Activated B cell treated with CpG ODN at 0.5 μM for 24 hours (primary cell): Measurements from ENCODE around the gene UXS1. TPM values are rescaled to one million over a fixed set of nuclear protein-coding genes. Genes with fewer than 3 reads are reported as not detected.

ENCODE experiments used
- ATAC-seq: fragments of 200-7000 bp; cut with Tn5 transposase; one replicate; pipeline ENCODE4 v1.10.0; 2021; ENCODE audit warnings: low read depth, mild to moderate bottlenecking, moderate library complexity
- CTCF ChIA-PET: fragments of 350-600 bp; sonication (Branson Sonifier 250); formaldehyde crosslinking; loops from one replicate; lab custom pipeline; 2021; ENCODE audit warnings: antibody characterized with exemption; lab: Charles Lee
- POLR2A ChIA-PET: fragments of 350-600 bp; sonication (Branson Sonifier 250); formaldehyde crosslinking; loops from one replicate; lab custom pipeline; 2021; ENCODE audit warnings: antibody characterized with exemption; lab: Charles Lee
- DNase-seq: peaks from one replicate; pipeline ENCODE4 v3.0.0; 2022
- H3K27ac Mint-ChIP-seq: one replicate; pipeline ENCODE4 v1.8.0; 2020; ENCODE audit warnings: mixed read lengths
- H3K27me3 Mint-ChIP-seq: one replicate; pipeline ENCODE4 v1.8.0; 2021; ENCODE audit warnings: mixed read lengths
- H3K36me3 Mint-ChIP-seq: one replicate; pipeline ENCODE4 v1.8.0; 2021; ENCODE audit warnings: low read depth, mixed read lengths
- H3K4me1 Mint-ChIP-seq: one replicate; pipeline ENCODE4 v1.8.0; 2021; ENCODE audit warnings: mixed read lengths
- H3K4me3 Mint-ChIP-seq: one replicate; pipeline ENCODE4 v1.8.0; 2020; ENCODE audit warnings: mild to moderate bottlenecking, mixed read lengths
- H3K9me3 Mint-ChIP-seq: one replicate; pipeline ENCODE4 v1.8.0; 2020; ENCODE audit warnings: mixed read lengths
- intact Hi-C: fragments of 100-400 bp; cut with micrococcal nuclease; formaldehyde crosslinking; loops from one replicate; pipeline ENCODE4 v1.15.1; 2024
- total RNA-seq: library from RNA; stranded (reverse); gene quantifications from 2 replicates; pipeline ENCODE4 v1.2.3, GENCODE V29; 2022
- TF ChIP-seq, protein P1 (sequence below): fragments of 200-600 bp; IDR thresholded peaks from one replicate; pipeline ENCODE4 v1.8.0; 2022; ENCODE audit warnings: antibody characterized with exemption, mild to moderate bottlenecking

The UXS1 gene
- total RNA-seq, 1 donor from 2014 or later = 24.2 TPM

DNA sequence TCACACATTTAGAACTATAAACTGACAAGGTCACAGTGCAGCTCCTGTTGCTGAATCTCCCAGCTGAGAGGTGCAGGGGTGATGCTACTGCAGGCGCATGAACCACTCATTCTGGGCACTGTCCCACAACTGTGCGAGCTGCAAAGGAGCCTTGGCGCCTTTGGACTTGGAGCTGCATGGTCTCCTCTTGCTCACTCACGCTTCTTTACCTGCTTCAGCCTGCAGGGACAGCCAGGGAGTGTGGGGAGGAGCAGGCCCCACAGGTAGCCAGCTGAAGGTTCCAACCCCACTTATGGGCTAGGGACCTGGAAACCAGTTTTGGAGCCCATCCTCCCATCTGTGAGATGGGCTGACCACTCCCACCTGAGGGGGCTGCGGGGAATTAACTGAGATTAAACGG lies 75.0 kb downstream of the UXS1 start:
- no peak for DNase-seq
- Mint-ChIP-seq H3K4me3 (no peak overlapping the region), H3K27me3 (no peaks in the 10 kb centered on the region), H3K36me3 (peaks cover 57% of the 10 kb centered on the region), H3K9me3 (no peaks in the 10 kb centered on the region), H3K4me1 (peaks cover 7% of the 10 kb centered on the region), H3K27ac (no peak overlapping the region)
- no peak for ATAC-seq
- intact Hi-C loops = no loop called here
- ChIA-PET POLR2A (interaction anchor here (0.5 kb wide), 1 partner anchor 58 kb away, joined by 3 read pairs; no protein-coding TSS in a partner anchor), CTCF (no interaction called here)
- TF ChIP-seq, protein P1, sequence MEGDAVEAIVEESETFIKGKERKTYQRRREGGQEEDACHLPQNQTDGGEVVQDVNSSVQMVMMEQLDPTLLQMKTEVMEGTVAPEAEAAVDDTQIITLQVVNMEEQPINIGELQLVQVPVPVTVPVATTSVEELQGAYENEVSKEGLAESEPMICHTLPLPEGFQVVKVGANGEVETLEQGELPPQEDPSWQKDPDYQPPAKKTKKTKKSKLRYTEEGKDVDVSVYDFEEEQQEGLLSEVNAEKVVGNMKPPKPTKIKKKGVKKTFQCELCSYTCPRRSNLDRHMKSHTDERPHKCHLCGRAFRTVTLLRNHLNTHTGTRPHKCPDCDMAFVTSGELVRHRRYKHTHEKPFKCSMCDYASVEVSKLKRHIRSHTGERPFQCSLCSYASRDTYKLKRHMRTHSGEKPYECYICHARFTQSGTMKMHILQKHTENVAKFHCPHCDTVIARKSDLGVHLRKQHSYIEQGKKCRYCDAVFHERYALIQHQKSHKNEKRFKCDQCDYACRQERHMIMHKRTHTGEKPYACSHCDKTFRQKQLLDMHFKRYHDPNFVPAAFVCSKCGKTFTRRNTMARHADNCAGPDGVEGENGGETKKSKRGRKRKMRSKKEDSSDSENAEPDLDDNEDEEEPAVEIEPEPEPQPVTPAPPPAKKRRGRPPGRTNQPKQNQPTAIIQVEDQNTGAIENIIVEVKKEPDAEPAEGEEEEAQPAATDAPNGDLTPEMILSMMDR = no peak

DNA sequence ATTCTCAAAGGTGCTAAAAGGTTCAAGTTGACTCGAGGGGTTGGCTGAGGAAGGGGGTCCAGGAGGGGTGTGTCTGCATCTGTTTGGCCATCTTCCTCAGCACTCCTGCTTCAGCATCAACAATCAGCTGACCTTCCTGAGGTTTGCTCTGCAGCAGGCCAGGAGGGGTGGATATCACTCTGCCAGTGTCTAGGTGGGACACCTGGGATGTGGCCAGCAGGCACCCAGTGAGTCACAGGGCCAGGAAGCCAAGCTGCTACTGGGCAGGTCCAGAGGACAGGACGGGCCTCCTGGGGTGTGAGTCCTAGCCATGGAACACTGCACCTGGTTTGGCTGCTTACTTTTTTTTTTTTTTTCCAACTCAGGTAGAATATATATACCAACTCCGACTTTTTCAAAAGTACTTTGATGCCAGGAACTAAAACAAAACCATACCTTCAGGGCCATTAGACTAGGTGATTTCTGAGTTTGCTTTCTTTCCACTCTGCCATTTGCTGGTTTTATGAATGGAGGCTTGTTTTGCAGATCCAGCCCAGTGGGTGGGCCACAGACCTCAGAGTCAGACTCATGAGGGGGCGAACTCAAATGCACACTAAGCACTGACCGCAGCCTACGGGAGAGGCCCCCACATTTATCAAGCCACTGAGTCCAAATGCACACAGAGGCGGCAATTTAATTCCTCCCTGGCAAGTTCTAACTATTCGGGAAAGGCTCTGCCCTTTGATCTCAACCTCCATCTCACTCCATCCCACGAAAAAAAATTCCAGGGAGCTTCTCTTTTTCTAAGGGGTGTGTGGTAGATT lies 76.0 kb downstream of the UXS1 start:
- Mint-ChIP-seq H3K36me3 (peaks cover 52% of the 10 kb centered on the region), H3K4me1 (peaks cover 7% of the 10 kb centered on the region), H3K9me3 (no peaks in the 10 kb centered on the region), H3K4me3 (no peak overlapping the region), H3K27ac (no peak overlapping the region), H3K27me3 (no peaks in the 10 kb centered on the region)
- DNase-seq = no peak
- ChIA-PET CTCF (no interaction called here), POLR2A (interaction anchor here (0.5 kb wide), 1 partner anchor 59 kb away, joined by 3 read pairs; no protein-coding TSS in a partner anchor)
- ATAC-seq = no peak
- intact Hi-C loops = no loop called here
- TF ChIP-seq, protein P1 = no peak

GRCh38 chr2:106117347-106117746 lies 76.8 kb downstream of the UXS1 start:
- Mint-ChIP-seq H3K36me3 (peaks cover 51% of the 10 kb centered on the region), H3K27ac (no peak overlapping the region), H3K27me3 (no peaks in the 10 kb centered on the region), H3K9me3 (no peaks in the 10 kb centered on the region), H3K4me1 (peaks cover 7% of the 10 kb centered on the region), H3K4me3 (no peak overlapping the region)
- TF ChIP-seq, protein P1 = no peak
- no peak for ATAC-seq
- ChIA-PET CTCF (no interaction called here), POLR2A (no interaction called here)
- intact Hi-C loops = no loop called here
- DNase-seq = no peak

DNA sequence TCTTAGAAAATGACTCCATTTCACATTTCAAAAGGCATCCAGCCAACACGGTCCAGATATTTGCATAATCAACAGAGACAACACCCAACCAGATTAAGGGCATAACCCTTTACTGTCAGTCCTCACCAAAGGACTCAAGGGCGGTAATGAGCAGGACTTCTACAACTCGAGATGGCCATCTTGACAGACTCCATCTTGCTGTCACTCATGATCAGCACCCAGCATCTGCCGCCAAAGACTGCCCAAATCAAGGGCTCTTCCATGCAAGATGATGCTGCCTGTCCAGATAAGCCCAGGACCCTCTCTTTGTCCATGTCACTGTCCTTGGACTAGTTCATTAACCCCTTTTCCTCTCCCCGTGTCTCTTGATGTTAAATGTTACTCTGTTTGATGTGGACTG lies 77.9 kb downstream of the UXS1 start:
- TF ChIP-seq, protein P1 = no peak
- ChIA-PET CTCF (no interaction called here), POLR2A (no interaction called here)
- Mint-ChIP-seq H3K4me1 (peaks cover 7% of the 10 kb centered on the region), H3K4me3 (no peak overlapping the region), H3K27me3 (no peaks in the 10 kb centered on the region), H3K9me3 (no peaks in the 10 kb centered on the region), H3K27ac (peak overlapping the region; percentile 30), H3K36me3 (peaks cover 42% of the 10 kb centered on the region)
- intact Hi-C loops = no loop called here
- ATAC-seq (no peak), DNase-seq (no peak)

DNA sequence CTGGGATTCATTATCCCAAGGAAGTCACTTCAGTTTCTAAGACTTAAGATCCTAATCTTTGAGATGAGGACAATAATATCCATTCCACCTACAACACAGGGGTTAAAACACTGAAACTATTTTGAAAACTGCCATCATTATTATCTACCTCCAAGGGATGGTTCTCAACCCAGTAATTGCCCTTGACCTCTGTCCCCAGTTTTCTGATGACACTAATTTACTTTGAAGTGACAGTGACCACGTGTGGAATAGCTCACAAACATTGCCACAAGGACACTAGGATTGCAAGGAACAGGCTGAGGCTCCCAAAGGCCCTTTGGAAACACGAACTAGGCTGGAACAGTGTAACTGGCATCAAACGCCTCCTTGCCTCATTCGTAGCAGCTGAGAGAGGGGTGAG lies 78.4 kb downstream of the UXS1 start:
- intact Hi-C loops = no loop called here
- ATAC-seq (no peak), DNase-seq (no peak)
- TF ChIP-seq, protein P1 = no peak
- no peak overlapping the region for H3K4me3 Mint-ChIP-seq
- peaks cover 7% of the 10 kb centered on the region for H3K4me1 Mint-ChIP-seq
- ChIA-PET POLR2A (no interaction called here), CTCF (no interaction called here)
- H3K9me3 Mint-ChIP-seq = no peaks in the 10 kb centered on the region
- peaks cover 38% of the 10 kb centered on the region for H3K36me3 Mint-ChIP-seq
- no peak overlapping the region for H3K27ac Mint-ChIP-seq
- no peaks in the 10 kb centered on the region for H3K27me3 Mint-ChIP-seq
